Nephron (organoid): ENCODE measurements around the gene PLEKHA1.
A peak's percentile ranks its signal among the peaks of the same experiment; 100 is the strongest.

Experiments used
- H3K27ac Mint-ChIP-seq, 3 experiments: 2 replicates each; pipeline ENCODE4 v1.8.0; 2020; ENCODE audit warnings: mixed read lengths in 3 of 3, mild to moderate bottlenecking in 2 of 3, moderate library complexity in 1 of 3
- H3K27me3 Mint-ChIP-seq: 2 replicates; pipeline ENCODE4 v1.8.0; 2021; ENCODE audit warnings: low read depth, mild to moderate bottlenecking, moderate library complexity, mixed read lengths
- H3K36me3 Mint-ChIP-seq: 2 replicates; pipeline ENCODE4 v1.8.0; 2020; ENCODE audit warnings: low read depth, mixed read lengths
- H3K4me1 Mint-ChIP-seq: 2 replicates; pipeline ENCODE4 v1.8.0; 2020; ENCODE audit warnings: mixed read lengths
- H3K4me3 Mint-ChIP-seq, 3 experiments: 2 replicates each; pipeline ENCODE4 v1.8.0; 2020; ENCODE audit warnings: mild to moderate bottlenecking in 3 of 3, mixed read lengths in 3 of 3, moderate library complexity in 2 of 3
- H3K9me3 Mint-ChIP-seq: 2 replicates; pipeline ENCODE4 v1.8.0; 2020; ENCODE audit warnings: mixed read lengths
- CTCF ChIP-seq, 3 experiments: fragments of 200-600 bp; sonication (generic); IDR thresholded peaks; one replicate each; pipeline ENCODE4 v1.5.0; 2021; ENCODE audit warnings: antibody characterized with exemption in 3 of 3; ENCODE audit not compliant: unreplicated experiment in 3 of 3

Gene PLEKHA1

GRCh38 chr10:122435212-122435827 lies 60.8 kb downstream of the PLEKHA1 start:
- Mint-ChIP-seq H3K4me1 (no peaks in the 10 kb centered on the region), H3K4me3 (no peak overlapping the region), H3K36me3 (peaks cover 14% of the 10 kb centered on the region), H3K27me3 (no peaks in the 10 kb centered on the region), H3K27ac (no peak overlapping the region), H3K9me3 (peaks cover 4% of the 10 kb centered on the region)
- TF ChIP-seq CTCF (IDR thresholded peaks at IDR 0.05; ENCODE audit: unreplicated experiment in 3 of 3): peak; percentile 64 to 80 (median 72)

GRCh38 chr10:122441961-122442360 lies 67.5 kb downstream of the PLEKHA1 start:
- no peaks in the 10 kb centered on the region for H3K27me3 Mint-ChIP-seq

GRCh38 chr10:122445469-122445868 lies 71.0 kb downstream of the PLEKHA1 start:
- TF ChIP-seq CTCF (IDR thresholded peaks at IDR 0.05; ENCODE audit: unreplicated experiment in 3 of 3): no peak
- Mint-ChIP-seq H3K27ac (no peak overlapping the region), H3K4me3 (no peak overlapping the region), H3K27me3 (no peaks in the 10 kb centered on the region), H3K9me3 (peaks cover 8% of the 10 kb centered on the region), H3K4me1 (peaks cover 6% of the 10 kb centered on the region), H3K36me3 (peaks cover 7% of the 10 kb centered on the region)

More at GRCh38 chr10:122441961-122442360, 67.5 kb downstream of the PLEKHA1 start:
- H3K36me3 Mint-ChIP-seq: peaks cover 15% of the 10 kb centered on the region
- H3K4me1 Mint-ChIP-seq: no peaks in the 10 kb centered on the region
- H3K27ac Mint-ChIP-seq: peak overlapping the region in 1 of 3 experiments; percentile 5
- peaks cover 12% of the 10 kb centered on the region for H3K9me3 Mint-ChIP-seq
- TF ChIP-seq CTCF (IDR thresholded peaks at IDR 0.05; ENCODE audit: unreplicated experiment in 3 of 3): no peak
- H3K4me3 Mint-ChIP-seq: no peak overlapping the region

- Mint-ChIP-seq H3K27ac (no peak overlapping the region), H3K4me3 (no peak overlapping the region), H3K36me3 (peaks cover 7% of the 10 kb centered on the region), H3K9me3 (peaks cover 8% of the 10 kb centered on the region), H3K27me3 (peaks cover 2% of the 10 kb centered on the region), H3K4me1 (peaks cover 10% of the 10 kb centered on the region)
- TF ChIP-seq CTCF (IDR thresholded peaks at IDR 0.05; ENCODE audit: unreplicated experiment in 3 of 3): no peak
Observed at GRCh38 chr10:122445904-122446303, 71.4 kb downstream of the PLEKHA1 start.

GRCh38 chr10:122446668-122447423 lies 72.3 kb downstream of the PLEKHA1 start:
- no peak for TF ChIP-seq CTCF (IDR thresholded peaks at IDR 0.05; ENCODE audit: unreplicated experiment in 3 of 3)
- Mint-ChIP-seq H3K27me3 (peaks cover 6% of the 10 kb centered on the region), H3K27ac (peak overlapping the region in 2 of 3 experiments; percentile 70), H3K4me3 (peak overlapping the region in 1 of 3 experiments; percentile 8), H3K4me1 (peaks cover 10% of the 10 kb centered on the region), H3K9me3 (peaks cover 8% of the 10 kb centered on the region), H3K36me3 (peaks cover 7% of the 10 kb centered on the region)
